HepG2 (cell line): ENCODE data around the gene PKNOX2. TPM values are rescaled to one million over a fixed set of nuclear protein-coding genes. Genes with fewer than 3 reads are reported as not detected.

Experiments used
- ATAC-seq: fragments of 200-7000 bp; cut with Tn5 transposase; 3 replicates; pipeline ENCODE4 v1.9.1; 2020; ENCODE audit warnings: mild to moderate bottlenecking, moderate library complexity
- BruUV-seq: library from RNA; stranded (reverse); fragments of 400-500 nt; replicated peaks from 2 replicates; lab custom pipeline; 2021; lab: Mats Ljungman, UMichigan
- CTCF ChIA-PET: fragments of 300-600 bp; formaldehyde crosslinking; extraction: SDS; loops from one replicate; lab custom pipeline; 2021; ENCODE audit warnings: low total read pairs, inconsistent platforms, low intra/inter-chr PET ratio; lab: Yijun Ruan, JAX
- POLR2A ChIA-PET: fragments of 350-600 bp; sonication (Branson Sonifier 250); formaldehyde crosslinking; loops from one replicate; lab custom pipeline; 2020; ENCODE audit warnings: antibody characterized with exemption, inconsistent platforms; lab: Yijun Ruan, JAX
- DNase-seq: peaks from one replicate; pipeline ENCODE4 v3.0.0-alpha.2; 2015; ENCODE audit warnings: low spot score
- FAIRE-seq: peaks from 3 replicates; lab custom pipeline; 2011; peaks lifted over from hg19 to GRCh38; lab: Jason Lieb, UNC
- H2AFZ ChIP-seq: one replicate; pipeline ENCODE4 v1.6.1; 2011; ENCODE audit warnings: low read length, inconsistent platforms
- H3K27ac ChIP-seq: fragments of 300-600 bp; 3 replicates; pipeline ENCODE4 v1.8.0; 2011; ENCODE audit warnings: mixed run types, mild to moderate bottlenecking, mixed read lengths, low read length, inconsistent platforms; ENCODE audit not compliant: insufficient read depth; ENCODE audit errors: extremely low read length
- H3K27me3 ChIP-seq, 2 experiments: fragments of 200-600 bp in 1 of 2; 2 replicates in 1 of 2; 3 replicates in 1 of 2; pipeline versions ENCODE4 v1.6.0 to v1.8.0; 2011; ENCODE audit warnings: low read length in 2 of 2, mild to moderate bottlenecking in 2 of 2, moderate library complexity in 2 of 2, inconsistent platforms in 1 of 2; ENCODE audit not compliant: insufficient read depth in 2 of 2, control insufficient read depth in 1 of 2
- H3K36me3 ChIP-seq, 2 experiments: fragments of 200-600 bp in 1 of 2; replicated peaks in 1 of 2; 2 replicates in 1 of 2; 3 replicates in 1 of 2; pipeline versions ENCODE4 v1.5.1 to v1.8.0; 2011; ENCODE audit warnings: low read length in 2 of 2, inconsistent platforms in 1 of 2; ENCODE audit not compliant: insufficient read depth in 2 of 2, control insufficient read depth in 1 of 2
- H3K4me1 ChIP-seq: 2 replicates; pipeline ENCODE4 v1.5.1; 2012; ENCODE audit warnings: low read length, inconsistent platforms; ENCODE audit not compliant: insufficient read depth
- H3K4me2 ChIP-seq: 2 replicates; pipeline ENCODE4 v1.6.0; 2011; ENCODE audit warnings: low read depth, low read length, inconsistent platforms
- H3K4me3 ChIP-seq, 3 experiments: fragments of 200-600 bp in 1 of 3; sonication (generic), shearing (Covaris generic) in 1 of 3; replicated peaks in 1 of 3; 2 replicates each; pipeline ENCODE4 v1.5.1; 2011 to 2016; ENCODE audit warnings: low read length in 3 of 3, inconsistent platforms in 2 of 3, low read depth in 2 of 3, mild to moderate bottlenecking in 2 of 3, control low read depth in 1 of 3, mixed read lengths in 1 of 3; ENCODE audit not compliant: insufficient read depth in 1 of 3
- H3K79me2 ChIP-seq: one replicate; pipeline ENCODE4 v1.6.1; 2011; ENCODE audit warnings: low read length, inconsistent platforms; ENCODE audit not compliant: insufficient read depth
- H3K9ac ChIP-seq: 2 replicates; pipeline ENCODE4 v1.6.0; 2011; ENCODE audit warnings: mild to moderate bottlenecking, low read depth, low read length, inconsistent platforms; ENCODE audit not compliant: insufficient read depth
- H3K9me3 ChIP-seq: 2 replicates; pipeline ENCODE4 v1.5.1; 2012; ENCODE audit warnings: mild to moderate bottlenecking, low read length
- H4K20me1 ChIP-seq: 2 replicates; pipeline ENCODE4 v1.6.0; 2011; ENCODE audit warnings: inconsistent platforms, mild to moderate bottlenecking, low read length, moderate library complexity; ENCODE audit not compliant: insufficient read depth
- ETV5 ChIP-seq: IDR thresholded peaks from 2 replicates; pipeline ENCODE4 v1.6.1; 2018; ENCODE audit warnings: missing biosample characterization, missing genetic modification reagents, inconsistent platforms, borderline replicate concordance
- NR2C2 ChIP-seq: sonication (generic); formaldehyde crosslinking; IDR thresholded peaks from 2 replicates; pipeline ENCODE4 v1.4.0; 2020; ENCODE audit warnings: missing genetic modification reagents, mild to moderate bottlenecking, moderate library complexity, borderline replicate concordance
- U2AF2 ChIP-seq: fragments of 200-400 bp; formaldehyde crosslinking; IDR thresholded peaks from 2 replicates; pipeline ENCODE4 v1.6.1; 2017; ENCODE audit warnings: low read depth, mild to moderate bottlenecking, low read length
- ZNF24 ChIP-seq: fragments of 450-650 bp; IDR thresholded peaks from 2 replicates; pipeline ENCODE4 v1.6.1; 2017; ENCODE audit warnings: antibody characterized with exemption, mild to moderate bottlenecking
- ZNF282 ChIP-seq: fragments of 450-650 bp; IDR thresholded peaks from 2 replicates; pipeline ENCODE4 v1.6.1; 2018; ENCODE audit not compliant: partially characterized antibody
- ZNF512B ChIP-seq: sonication (generic); formaldehyde crosslinking; IDR thresholded peaks from 2 replicates; pipeline ENCODE4 v1.5.1; 2020; ENCODE audit warnings: missing genetic modification reagents, mild to moderate bottlenecking, borderline replicate concordance
- ZNF556 ChIP-seq: sonication (generic); formaldehyde crosslinking; IDR thresholded peaks from 2 replicates; pipeline ENCODE4 v1.4.0; 2020; ENCODE audit warnings: mild to moderate bottlenecking, missing genetic modification reagents, borderline replicate concordance
- ZNF615 ChIP-seq: sonication (generic); formaldehyde crosslinking; IDR thresholded peaks from 2 replicates; pipeline ENCODE4 v1.5.0; 2020; ENCODE audit warnings: mild to moderate bottlenecking, missing genetic modification reagents, borderline replicate concordance
- ZNF674 ChIP-seq: sonication (generic); formaldehyde crosslinking; IDR thresholded peaks from 2 replicates; pipeline ENCODE4 v1.5.0; 2020; ENCODE audit warnings: low read depth, mild to moderate bottlenecking, missing genetic modification reagents
- WGBS: methylation state at CpG from one replicate; pipeline ENCODE4 v1.1.6; 2017; ENCODE audit warnings: low lambda C conversion rate; 5-methylcytosine and 5-hydroxymethylcytosine counted together
- in situ Hi-C: cut with HindIII; loops from 2 replicates; pipeline ENCODE4 v1.10.0; 2017; ENCODE audit warnings: low pct_unique_long_range_greater_than_20kb; ENCODE audit not compliant: extremely low pct_ligation_motif_present
- intact Hi-C: fragments of 100-400 bp; cut with micrococcal nuclease; formaldehyde crosslinking; loops from one replicate; pipeline ENCODE4 v1.10.0; 2022; ENCODE audit not compliant: unreplicated experiment
- polyA plus RNA-seq, 8 experiments: library from polyadenylated mRNA; depleted of rRNA in 3 of 8; stranded (reverse) in 7 of 8; unstranded in 1 of 8; fragments of >200 nt; fragmentation: Illumina TruSeq in 4 of 8; extraction: Trizol in 4 of 8; gene quantifications; 2 replicates each; pipeline versions ENCODE4 v1.2.1 to v1.2.3, GENCODE V29; 2011 to 2016; ENCODE audit warnings: low read depth in 4 of 8, missing spikeins in 1 of 8, mixed read lengths in 1 of 8; ENCODE audit not compliant: insufficient read depth in 1 of 8
- total RNA-seq, 5 experiments: library from RNA; depleted of rRNA; stranded (reverse); fragments of >200 nt; fragmentation: Illumina TruSeq; extraction: Trizol; gene quantifications; 2 replicates each; pipeline ENCODE4 v1.2.3, GENCODE V29; 2016; ENCODE audit warnings: low read depth in 1 of 5

The PKNOX2 gene
- total and polyA plus RNA-seq, 2 of the 13 experiments (the other 11 are each of a cell fraction or from before 2014, with no cell fraction given), result not detected

GRCh38 chr11:125282596-125282914 lies 118.0 kb downstream of the PKNOX2 start:
- H3K27me3 ChIP-seq, result peaks cover 0 to 25% of the 10 kb centered on the region in 2 experiments; a peak in 2 of 5 replicates
- TF ChIP-seq ETV5 (CRISPR knock-in tag) (no peak), U2AF2 (no peak), ZNF512B (no peak), ZNF674 (no peak), ZNF615 (no peak), NR2C2 (CRISPR knock-in tag) (no peak), ZNF556 (CRISPR knock-in tag) (no peak), ZNF282 (no peak), ZNF24 (no peak)
- FAIRE-seq (no peak), DNase-seq (no peak), ATAC-seq (no peak)
- H3K4me2 ChIP-seq, result no peak overlapping the region
- no TSS peak for BruUV-seq
- H3K9me3 ChIP-seq, result no peaks in the 10 kb centered on the region
- no peaks in the 10 kb centered on the region for H3K79me2 ChIP-seq
- H3K27ac ChIP-seq, result no peak overlapping the region
- WGBS, result 7% methylated on average over 3 of the region's 3 CpGs
- no peaks in the 10 kb centered on the region for H4K20me1 ChIP-seq
- intact Hi-C loops (no loop called here), in situ Hi-C loops (no loop called here)
- CTCF ChIA-PET, result no interaction called here
- no peak overlapping the region for H2AFZ ChIP-seq
- peaks cover 9% of the 10 kb centered on the region; the same call in 1 of the 2 replicates for H3K4me1 ChIP-seq
- no peak overlapping the region for H3K9ac ChIP-seq
- POLR2A ChIA-PET, result no interaction called here
- H3K36me3 ChIP-seq, result no peaks in the 10 kb centered on the region
- H3K4me3 ChIP-seq, result no peak overlapping the region
